ENCODE results near the gene BRSK2. TPM values are rescaled to one million over a fixed set of nuclear protein-coding genes. Genes with fewer than 3 reads are reported as not detected.

The BRSK2 gene
- total and polyA plus RNA-seq, 2 experiments from 2014 or later: 0.11 TPM; not detected in 1

GRCh38 chr11:1505480-1505879, 115.7 kb downstream of the BRSK2 start:
- in situ Hi-C loops (cut with MboI): no loop called here
- H3K9ac ChIP-seq: no peak overlapping the region
- no peaks in the 10 kb centered on the region for H3K9me2 ChIP-seq (ENCODE audit: insufficient read depth)
- TF ChIP-seq EZH2phosphoT487 (IDR thresholded peaks at IDR 0.05; ENCODE audit: insufficient read depth, low read depth) (no peak), EZH2 (IDR thresholded peaks at IDR 0.05; ENCODE audit: insufficient read depth, poor library complexity, severe bottlenecking) (no peak)
- H3K4me2 ChIP-seq (ENCODE audit: unreplicated experiment): no peak overlapping the region
- WGBS, 2 experiments (ENCODE audit: low coverage in 1 of 2, low lambda C conversion rate in 2 of 2, missing lambda C conversion rate in 2 of 2): 87% methylated on average over 11 of the region's 11 CpGs
- no peaks in the 10 kb centered on the region for H3K9me3 ChIP-seq (ENCODE audit: low read depth)
- no peak overlapping the region for H3K27ac ChIP-seq
- no peaks in the 10 kb centered on the region for H3K4me1 ChIP-seq (ENCODE audit: insufficient read depth)
- peaks cover 88% of the 10 kb centered on the region for H3K79me2 ChIP-seq (ENCODE audit: insufficient read depth)
- no peak overlapping the region for H2AFZ ChIP-seq
- peaks cover 8% of the 10 kb centered on the region; the same call in 1 of the 2 replicates for H4K20me1 ChIP-seq (ENCODE audit: insufficient read depth)
- H3F3A ChIP-seq (ENCODE audit: insufficient read depth): no peaks in the 10 kb centered on the region
- H3K4me3 ChIP-seq: no peak overlapping the region
- DNase-seq: no peak
- H3K27me3 ChIP-seq (replicated peaks; ENCODE audit: insufficient read depth): no peaks in the 10 kb centered on the region
- H3K36me3 ChIP-seq (ENCODE audit: low read depth): no peaks in the 10 kb centered on the region

GRCh38 chr11:1506981-1507380, 117.2 kb downstream of the BRSK2 start:
- Histone ChIP-seq H3K4me1 (ENCODE audit: insufficient read depth) (no peaks in the 10 kb centered on the region), H3K27ac (no peak overlapping the region), H3K4me3 (no peak overlapping the region), H3K9ac (no peak overlapping the region), H3F3A (ENCODE audit: insufficient read depth) (no peaks in the 10 kb centered on the region), H3K9me3 (ENCODE audit: low read depth) (no peaks in the 10 kb centered on the region), H3K79me2 (ENCODE audit: insufficient read depth) (peaks cover 82% of the 10 kb centered on the region), H3K36me3 (ENCODE audit: low read depth) (no peaks in the 10 kb centered on the region), H3K4me2 (ENCODE audit: unreplicated experiment) (no peak overlapping the region), H4K20me1 (ENCODE audit: insufficient read depth) (peaks cover 8% of the 10 kb centered on the region; the same call in 1 of the 2 replicates), H3K9me2 (ENCODE audit: insufficient read depth) (no peaks in the 10 kb centered on the region), H2AFZ (no peak overlapping the region), H3K27me3 (replicated peaks; ENCODE audit: insufficient read depth) (no peaks in the 10 kb centered on the region)
- 91 to 92% methylated on average over 9 of the region's 9 CpGs for WGBS, 2 experiments (ENCODE audit: low coverage in 1 of 2, low lambda C conversion rate in 2 of 2, missing lambda C conversion rate in 2 of 2)
- TF ChIP-seq EZH2 (IDR thresholded peaks at IDR 0.05; ENCODE audit: insufficient read depth, poor library complexity, severe bottlenecking) (no peak), EZH2phosphoT487 (IDR thresholded peaks at IDR 0.05; ENCODE audit: insufficient read depth, low read depth) (no peak)
- in situ Hi-C loops (cut with MboI): no loop called here
- no peak for DNase-seq

GRCh38 chr11:1507381-1508140, 117.8 kb downstream of the BRSK2 start:
- no peak overlapping the region for H3K4me3 ChIP-seq
- no peak overlapping the region for H3K4me2 ChIP-seq (ENCODE audit: unreplicated experiment)
- H3K4me1 ChIP-seq (ENCODE audit: insufficient read depth): no peaks in the 10 kb centered on the region
- no peak overlapping the region for H3K9ac ChIP-seq
- DNase-seq: no peak
- peaks cover 8% of the 10 kb centered on the region; the same call in 1 of the 2 replicates for H4K20me1 ChIP-seq (ENCODE audit: insufficient read depth)
- H3K36me3 ChIP-seq (ENCODE audit: low read depth): no peaks in the 10 kb centered on the region
- WGBS, 2 experiments (ENCODE audit: low coverage in 1 of 2, low lambda C conversion rate in 2 of 2, missing lambda C conversion rate in 2 of 2): 74 to 75% methylated on average over 21 of the region's 21 CpGs
- no peak for TF ChIP-seq EZH2 (IDR thresholded peaks at IDR 0.05; ENCODE audit: insufficient read depth, poor library complexity, severe bottlenecking)
- TF ChIP-seq EZH2phosphoT487 (IDR thresholded peaks at IDR 0.05; ENCODE audit: insufficient read depth, low read depth): no peak
- in situ Hi-C loops (cut with MboI): no loop called here
- no peaks in the 10 kb centered on the region for H3K9me2 ChIP-seq (ENCODE audit: insufficient read depth)
- H3K27ac ChIP-seq: no peak overlapping the region
- no peaks in the 10 kb centered on the region for H3K9me3 ChIP-seq (ENCODE audit: low read depth)
- no peaks in the 10 kb centered on the region for H3K27me3 ChIP-seq (replicated peaks; ENCODE audit: insufficient read depth)
- peaks cover 76% of the 10 kb centered on the region for H3K79me2 ChIP-seq (ENCODE audit: insufficient read depth)
- no peaks in the 10 kb centered on the region for H3F3A ChIP-seq (ENCODE audit: insufficient read depth)
- no peak overlapping the region for H2AFZ ChIP-seq

GRCh38 chr11:1508491-1508891, 118.8 kb downstream of the BRSK2 start:
- H3K9me2 ChIP-seq (ENCODE audit: insufficient read depth): no peaks in the 10 kb centered on the region
- H3K27me3 ChIP-seq (replicated peaks; ENCODE audit: insufficient read depth): no peaks in the 10 kb centered on the region
- WGBS, 2 experiments (ENCODE audit: low coverage in 1 of 2, low lambda C conversion rate in 2 of 2, missing lambda C conversion rate in 2 of 2): 69 to 76% methylated on average over 8 to 14 of the region's 15 CpGs
- peaks cover 6% of the 10 kb centered on the region; the same call in 1 of the 2 replicates for H4K20me1 ChIP-seq (ENCODE audit: insufficient read depth)
- H3K9ac ChIP-seq: no peak overlapping the region
- no peak overlapping the region for H2AFZ ChIP-seq
- peaks cover 72% of the 10 kb centered on the region for H3K79me2 ChIP-seq (ENCODE audit: insufficient read depth)
- H3F3A ChIP-seq (ENCODE audit: insufficient read depth): no peaks in the 10 kb centered on the region
- no peak overlapping the region for H3K27ac ChIP-seq
- no peaks in the 10 kb centered on the region for H3K4me1 ChIP-seq (ENCODE audit: insufficient read depth)
- H3K4me2 ChIP-seq (ENCODE audit: unreplicated experiment): no peak overlapping the region
- H3K4me3 ChIP-seq: no peak overlapping the region
- TF ChIP-seq EZH2 (IDR thresholded peaks at IDR 0.05; ENCODE audit: insufficient read depth, poor library complexity, severe bottlenecking): no peak
- TF ChIP-seq EZH2phosphoT487 (IDR thresholded peaks at IDR 0.05; ENCODE audit: insufficient read depth, low read depth): no peak
- no peaks in the 10 kb centered on the region for H3K36me3 ChIP-seq (ENCODE audit: low read depth)
- in situ Hi-C loops (cut with MboI): no loop called here
- no peaks in the 10 kb centered on the region for H3K9me3 ChIP-seq (ENCODE audit: low read depth)
- no peak for DNase-seq

Measured in GM23248 (cell line).